Ecto neural progenitor cell (in vitro differentiated cells): ENCODE measurements around the gene MAP3K21.

Experiments
- DNase-seq: peaks from one replicate; pipeline ENCODE4 v3.0.0-alpha.2; 2018; ENCODE audit warnings: low spot score

MAP3K21 gene

GRCh38 chr1:233389169-233389568 is 61.6 kb downstream of the MAP3K21 start:
- no peak for DNase-seq

GRCh38 chr1:233389893-233390292 is 62.4 kb downstream of the MAP3K21 start:
- DNase-seq, result no peak

- DNase-seq, result no peak
These were observed 63.6 kb downstream of the MAP3K21 start for GRCh38 chr1:233390842-233391737.

- no peak for DNase-seq
These were observed 65.7 kb downstream of the MAP3K21 start for GRCh38 chr1:233393084-233393840.

GRCh38 chr1:233393926-233394680 is 66.6 kb downstream of the MAP3K21 start:
- DNase-seq, result no peak

- DNase-seq, result no peak
These were observed 67.6 kb downstream of the MAP3K21 start for GRCh38 chr1:233394860-233395717.

- DNase-seq, result no peak
These were observed 68.5 kb downstream of the MAP3K21 start for GRCh38 chr1:233395863-233396646.

- no peak for DNase-seq
These were observed 78.9 kb downstream of the MAP3K21 start for GRCh38 chr1:233406339-233406960.

GRCh38 chr1:233406994-233407631 is 79.6 kb downstream of the MAP3K21 start:
- no peak for DNase-seq

GRCh38 chr1:233409540-233409939 is 82.0 kb downstream of the MAP3K21 start:
- no peak for DNase-seq

- no peak for DNase-seq
These were observed 83.4 kb downstream of the MAP3K21 start for GRCh38 chr1:233410906-233411305.

- no peak for DNase-seq
These were observed 85.3 kb downstream of the MAP3K21 start for GRCh38 chr1:233412812-233413211.

- DNase-seq, result no peak
These were observed 93.8 kb downstream of the MAP3K21 start for GRCh38 chr1:233421293-233421692.

- DNase-seq, result no peak
These were observed 97.3 kb downstream of the MAP3K21 start for GRCh38 chr1:233424779-233425178.

GRCh38 chr1:233427907-233428306 is 100.4 kb downstream of the MAP3K21 start:
- DNase-seq, result no peak

- no peak for DNase-seq
These were observed 104.4 kb downstream of the MAP3K21 start for GRCh38 chr1:233431753-233432403.

- no peak for DNase-seq
These were observed 105.4 kb downstream of the MAP3K21 start for GRCh38 chr1:233432916-233433315.

- DNase-seq, result no peak
These were observed 106.1 kb downstream of the MAP3K21 start for GRCh38 chr1:233433436-233434210.
